DOHH2 (cell line): ENCODE data around the gene MUC13.

Experiments used
- H3F3A ChIP-seq: fragments of 200-600 bp; sonication (generic), shearing (Covaris generic); 2 replicates; pipeline ENCODE4 v1.6.0; 2016; ENCODE audit warnings: antibody characterized with exemption, mild to moderate bottlenecking; ENCODE audit not compliant: control insufficient read depth, insufficient read depth
- H3K27ac ChIP-seq: fragments of 200-600 bp; sonication (generic); 2 replicates; pipeline ENCODE4 v1.5.1; 2014; ENCODE audit warnings: low read depth, mild to moderate bottlenecking, low read length, moderate library complexity
- H3K27me3 ChIP-seq: fragments of 200-600 bp; sonication (generic); 2 replicates; pipeline ENCODE4 v1.6.1; 2014; ENCODE audit warnings: mild to moderate bottlenecking, low read length, mixed read lengths; ENCODE audit not compliant: control insufficient read depth
- H3K36me3 ChIP-seq: fragments of 200-600 bp; sonication (generic); 2 replicates; pipeline ENCODE4 v1.6.1; 2014; ENCODE audit warnings: mild to moderate bottlenecking, low read length, moderate library complexity, mixed read lengths; ENCODE audit not compliant: control insufficient read depth
- H3K4me1 ChIP-seq: fragments of 200-600 bp; sonication (generic); 2 replicates; pipeline ENCODE4 v1.6.1; 2014; ENCODE audit warnings: mild to moderate bottlenecking, low read length, mixed read lengths; ENCODE audit not compliant: control insufficient read depth
- H3K4me2 ChIP-seq: fragments of 200-600 bp; sonication (generic); 2 replicates; pipeline ENCODE4 v1.6.0; 2014; ENCODE audit warnings: mild to moderate bottlenecking, low read length, moderate library complexity
- H3K4me3 ChIP-seq: fragments of 200-600 bp; sonication (generic); 2 replicates; pipeline ENCODE4 v1.5.1; 2014; ENCODE audit warnings: mild to moderate bottlenecking, low read length, mixed read lengths
- H3K79me2 ChIP-seq: fragments of 200-600 bp; sonication (generic); 2 replicates; pipeline ENCODE4 v1.6.1; 2014; ENCODE audit warnings: mild to moderate bottlenecking, low read length, mixed read lengths; ENCODE audit not compliant: control insufficient read depth
- H3K9me2 ChIP-seq: fragments of 200-600 bp; sonication (generic); replicated peaks from 2 replicates; pipeline ENCODE4 v1.6.1; 2014; ENCODE audit warnings: mild to moderate bottlenecking, low read length, mixed read lengths; ENCODE audit not compliant: control insufficient read depth
- H3K9me3 ChIP-seq: fragments of 200-600 bp; sonication (generic); 2 replicates; pipeline ENCODE4 v1.6.1; 2014; ENCODE audit warnings: antibody characterized with exemption, low read length, mixed read lengths; ENCODE audit not compliant: control insufficient read depth, insufficient read depth
- H4K20me1 ChIP-seq: fragments of 200-600 bp; sonication (generic); 2 replicates; pipeline ENCODE4 v1.6.0; 2014; ENCODE audit warnings: low read depth, mild to moderate bottlenecking, antibody characterized with exemption, low read length, moderate library complexity; ENCODE audit not compliant: control insufficient read depth, insufficient read depth
- CTCF ChIP-seq: fragments of 200-600 bp; sonication (generic); IDR thresholded peaks from one replicate; pipeline ENCODE4 v1.5.1; 2014; ENCODE audit warnings: antibody characterized with exemption, mild to moderate bottlenecking, low read depth, low read length; ENCODE audit not compliant: poor library complexity, severe bottlenecking
- EZH2phosphoT487 ChIP-seq: fragments of 200-600 bp; sonication (generic); IDR thresholded peaks from 2 replicates; pipeline ENCODE4 v1.6.1; 2017; ENCODE audit warnings: borderline replicate concordance, mild to moderate bottlenecking, antibody characterized with exemption, low read length, moderate library complexity, mixed read lengths

The MUC13 gene

GRCh38 chr3:124926426-124927101, 8.0 kb downstream of the MUC13 start:
- H3K9me3 ChIP-seq: no peaks in the 10 kb centered on the region
- H3K27me3 ChIP-seq: 0 out of 2 replicates have a peak, but pooled peaks cover 6% of the 10 kb centered on the region
- H3K4me3 ChIP-seq: no peak overlapping the region
- H3K4me2 ChIP-seq: no peak overlapping the region
- H3K79me2 ChIP-seq: no peaks in the 10 kb centered on the region
- H3K4me1 ChIP-seq: no peaks in the 10 kb centered on the region
- TF ChIP-seq CTCF: no peak
- TF ChIP-seq EZH2phosphoT487: no peak
- H3K9me2 ChIP-seq: no peaks in the 10 kb centered on the region
- no peaks in the 10 kb centered on the region for H3K36me3 ChIP-seq
- H3F3A ChIP-seq: no peaks in the 10 kb centered on the region
- H3K27ac ChIP-seq: no peak overlapping the region
- H4K20me1 ChIP-seq: no peaks in the 10 kb centered on the region

DNA sequence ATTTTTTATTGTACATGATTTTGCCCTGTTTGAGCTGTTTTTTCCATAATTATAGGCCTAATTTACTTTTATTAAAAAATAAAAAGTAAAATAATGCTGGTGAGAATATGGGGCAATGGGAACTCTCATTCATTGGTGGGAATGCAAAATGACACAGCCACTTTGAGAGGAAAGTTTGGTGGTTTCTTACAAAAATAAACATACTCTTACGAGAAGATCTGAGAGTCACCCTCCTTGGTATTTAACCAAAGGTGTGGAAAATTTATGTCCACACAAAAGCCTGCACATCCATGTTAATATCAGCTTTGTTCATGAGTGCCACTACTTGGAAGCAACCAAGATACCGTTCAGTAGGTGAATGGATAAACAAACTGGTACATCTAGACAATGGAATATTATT, 9.8 kb downstream of the MUC13 start:
- no peaks in the 10 kb centered on the region for H4K20me1 ChIP-seq
- TF ChIP-seq CTCF (no peak), EZH2phosphoT487 (no peak)
- no peak overlapping the region for H3K27ac ChIP-seq
- H3F3A ChIP-seq: no peaks in the 10 kb centered on the region
- no peaks in the 10 kb centered on the region for H3K9me2 ChIP-seq
- 0 out of 2 replicates have a peak, but pooled peaks cover 8% of the 10 kb centered on the region for H3K27me3 ChIP-seq
- no peak overlapping the region for H3K4me2 ChIP-seq
- H3K79me2 ChIP-seq: no peaks in the 10 kb centered on the region
- no peak overlapping the region for H3K4me3 ChIP-seq
- no peaks in the 10 kb centered on the region for H3K36me3 ChIP-seq
- no peaks in the 10 kb centered on the region for H3K9me3 ChIP-seq
- no peaks in the 10 kb centered on the region for H3K4me1 ChIP-seq

- H3K4me1 ChIP-seq: no peaks in the 10 kb centered on the region
Observed at GRCh38 chr3:124923833-124924232, 10.7 kb downstream of the MUC13 start.

More at GRCh38 chr3:124923833-124924232, 10.7 kb downstream of the MUC13 start:
- Histone ChIP-seq H3K4me2 (no peak overlapping the region), H3K79me2 (no peaks in the 10 kb centered on the region), H3K27ac (no peak overlapping the region), H4K20me1 (no peaks in the 10 kb centered on the region), H3K36me3 (no peaks in the 10 kb centered on the region), H3F3A (no peaks in the 10 kb centered on the region), H3K27me3 (0 out of 2 replicates have a peak, but pooled peaks cover 8% of the 10 kb centered on the region), H3K4me3 (no peak overlapping the region), H3K9me2 (no peaks in the 10 kb centered on the region), H3K9me3 (no peaks in the 10 kb centered on the region)
- TF ChIP-seq EZH2phosphoT487: no peak
- TF ChIP-seq CTCF: no peak
